ENCODE measurements around the gene PSMD5.

Gene PSMD5

DNA sequence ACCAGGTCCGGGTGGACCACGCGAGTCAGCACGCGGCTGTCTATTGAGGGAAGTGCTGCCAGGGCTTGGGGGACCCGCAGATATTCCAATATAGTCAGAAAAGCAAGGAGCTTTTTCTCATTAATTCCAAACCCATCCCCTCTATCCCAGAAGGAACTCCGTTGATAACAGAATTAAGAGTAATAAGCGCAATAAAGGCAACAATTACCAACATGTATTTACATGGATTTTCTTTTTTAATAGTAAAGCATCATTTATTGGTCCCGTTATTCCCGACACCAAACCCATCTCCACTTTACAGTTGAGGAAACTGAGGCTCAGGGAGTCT lies 26.6 kb upstream of the PSMD5 start:
- TF ChIP-seq SIN3A (IDR thresholded peaks at IDR 0.05; ENCODE audit: borderline replicate concordance, insufficient read depth, low read length): no peak
- TF ChIP-seq TAF1 (IDR thresholded peaks at IDR 0.05; ENCODE audit: borderline replicate concordance, insufficient read depth, low read length): no peak
- TF ChIP-seq POLR2AphosphoS5 (IDR thresholded peaks at IDR 0.05; ENCODE audit: low read depth, low read length): no peak
- TF ChIP-seq, protein P1, sequence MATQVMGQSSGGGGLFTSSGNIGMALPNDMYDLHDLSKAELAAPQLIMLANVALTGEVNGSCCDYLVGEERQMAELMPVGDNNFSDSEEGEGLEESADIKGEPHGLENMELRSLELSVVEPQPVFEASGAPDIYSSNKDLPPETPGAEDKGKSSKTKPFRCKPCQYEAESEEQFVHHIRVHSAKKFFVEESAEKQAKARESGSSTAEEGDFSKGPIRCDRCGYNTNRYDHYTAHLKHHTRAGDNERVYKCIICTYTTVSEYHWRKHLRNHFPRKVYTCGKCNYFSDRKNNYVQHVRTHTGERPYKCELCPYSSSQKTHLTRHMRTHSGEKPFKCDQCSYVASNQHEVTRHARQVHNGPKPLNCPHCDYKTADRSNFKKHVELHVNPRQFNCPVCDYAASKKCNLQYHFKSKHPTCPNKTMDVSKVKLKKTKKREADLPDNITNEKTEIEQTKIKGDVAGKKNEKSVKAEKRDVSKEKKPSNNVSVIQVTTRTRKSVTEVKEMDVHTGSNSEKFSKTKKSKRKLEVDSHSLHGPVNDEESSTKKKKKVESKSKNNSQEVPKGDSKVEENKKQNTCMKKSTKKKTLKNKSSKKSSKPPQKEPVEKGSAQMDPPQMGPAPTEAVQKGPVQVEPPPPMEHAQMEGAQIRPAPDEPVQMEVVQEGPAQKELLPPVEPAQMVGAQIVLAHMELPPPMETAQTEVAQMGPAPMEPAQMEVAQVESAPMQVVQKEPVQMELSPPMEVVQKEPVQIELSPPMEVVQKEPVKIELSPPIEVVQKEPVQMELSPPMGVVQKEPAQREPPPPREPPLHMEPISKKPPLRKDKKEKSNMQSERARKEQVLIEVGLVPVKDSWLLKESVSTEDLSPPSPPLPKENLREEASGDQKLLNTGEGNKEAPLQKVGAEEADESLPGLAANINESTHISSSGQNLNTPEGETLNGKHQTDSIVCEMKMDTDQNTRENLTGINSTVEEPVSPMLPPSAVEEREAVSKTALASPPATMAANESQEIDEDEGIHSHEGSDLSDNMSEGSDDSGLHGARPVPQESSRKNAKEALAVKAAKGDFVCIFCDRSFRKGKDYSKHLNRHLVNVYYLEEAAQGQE (IDR thresholded peaks at IDR 0.05; ENCODE audit: insufficient read depth in 1 of 2, low read depth in 2 of 2, low read length in 2 of 2): no peak
- TF ChIP-seq FOXP2 (optimal IDR thresholded peaks at IDR 0.05; ENCODE audit: borderline replicate concordance, extremely low read depth, extremely low read length, insufficient read depth): no peak

DNA sequence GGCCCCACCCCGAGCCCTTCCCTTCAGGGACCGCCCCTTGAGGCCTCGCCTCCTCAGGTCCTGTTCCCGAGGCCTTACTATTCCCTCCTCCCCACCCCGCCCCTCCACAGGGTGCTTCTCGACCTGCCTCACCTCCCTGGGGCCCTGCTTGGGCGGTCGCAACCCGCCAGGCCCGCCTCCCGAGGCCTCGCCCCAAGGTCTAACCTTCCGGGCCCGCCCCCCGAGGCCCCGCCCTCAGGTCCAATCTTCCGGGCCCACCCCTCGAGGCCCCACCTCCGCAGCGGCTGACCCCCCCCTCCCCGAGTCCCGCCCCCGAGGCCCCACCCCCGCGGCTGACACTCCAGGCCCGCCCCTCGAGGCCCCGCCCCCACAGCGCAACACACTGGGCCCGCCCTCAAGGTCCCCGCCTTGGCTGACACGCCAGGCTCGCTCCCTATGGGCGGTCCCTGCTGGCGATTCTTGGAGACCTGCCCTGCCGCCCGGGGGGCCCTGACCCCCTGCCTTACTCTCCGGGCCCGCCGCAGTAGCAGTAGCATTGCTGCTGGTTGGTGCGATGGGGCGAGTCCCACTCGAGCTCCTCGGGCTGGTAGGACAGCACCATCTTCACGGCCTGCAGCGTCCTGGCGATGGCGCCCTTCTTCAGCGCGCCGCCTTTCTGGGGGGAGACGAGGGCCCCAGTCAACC lies 26.1 kb upstream of the PSMD5 start:
- TF ChIP-seq FOXP2 (optimal IDR thresholded peaks at IDR 0.05; ENCODE audit: borderline replicate concordance, extremely low read depth, extremely low read length, insufficient read depth) (no peak), SIN3A (IDR thresholded peaks at IDR 0.05; ENCODE audit: borderline replicate concordance, insufficient read depth, low read length) (no peak), TAF1 (IDR thresholded peaks at IDR 0.05; ENCODE audit: borderline replicate concordance, insufficient read depth, low read length) (no peak), POLR2AphosphoS5 (IDR thresholded peaks at IDR 0.05; ENCODE audit: low read depth, low read length) (no peak)
- TF ChIP-seq, protein P1 (IDR thresholded peaks at IDR 0.05; ENCODE audit: insufficient read depth in 1 of 2, low read depth in 2 of 2, low read length in 2 of 2): no peak

DNA sequence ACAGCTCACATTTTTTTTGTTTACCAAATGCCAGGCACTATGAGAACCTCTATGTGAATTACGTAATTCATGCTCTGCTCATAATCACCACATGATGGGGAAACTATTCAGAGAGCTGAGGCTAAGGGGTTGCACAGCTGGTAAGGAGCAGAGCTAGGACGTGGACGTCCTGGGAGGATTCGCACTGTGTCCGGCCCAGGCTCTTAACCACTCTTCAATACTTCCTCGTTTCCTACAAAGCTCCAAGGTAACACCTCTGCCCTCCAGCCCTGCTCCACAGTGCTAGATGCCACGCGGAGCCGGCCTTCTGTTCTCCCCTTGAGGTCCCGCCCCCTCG lies 25.6 kb upstream of the PSMD5 start:
- TF ChIP-seq, protein P1 (IDR thresholded peaks at IDR 0.05; ENCODE audit: insufficient read depth in 1 of 2, low read depth in 2 of 2, low read length in 2 of 2): no peak
- TF ChIP-seq SIN3A (IDR thresholded peaks at IDR 0.05; ENCODE audit: borderline replicate concordance, insufficient read depth, low read length) (no peak), FOXP2 (optimal IDR thresholded peaks at IDR 0.05; ENCODE audit: borderline replicate concordance, extremely low read depth, extremely low read length, insufficient read depth) (no peak), POLR2AphosphoS5 (IDR thresholded peaks at IDR 0.05; ENCODE audit: low read depth, low read length) (no peak), TAF1 (IDR thresholded peaks at IDR 0.05; ENCODE audit: borderline replicate concordance, insufficient read depth, low read length) (no peak)

DNA sequence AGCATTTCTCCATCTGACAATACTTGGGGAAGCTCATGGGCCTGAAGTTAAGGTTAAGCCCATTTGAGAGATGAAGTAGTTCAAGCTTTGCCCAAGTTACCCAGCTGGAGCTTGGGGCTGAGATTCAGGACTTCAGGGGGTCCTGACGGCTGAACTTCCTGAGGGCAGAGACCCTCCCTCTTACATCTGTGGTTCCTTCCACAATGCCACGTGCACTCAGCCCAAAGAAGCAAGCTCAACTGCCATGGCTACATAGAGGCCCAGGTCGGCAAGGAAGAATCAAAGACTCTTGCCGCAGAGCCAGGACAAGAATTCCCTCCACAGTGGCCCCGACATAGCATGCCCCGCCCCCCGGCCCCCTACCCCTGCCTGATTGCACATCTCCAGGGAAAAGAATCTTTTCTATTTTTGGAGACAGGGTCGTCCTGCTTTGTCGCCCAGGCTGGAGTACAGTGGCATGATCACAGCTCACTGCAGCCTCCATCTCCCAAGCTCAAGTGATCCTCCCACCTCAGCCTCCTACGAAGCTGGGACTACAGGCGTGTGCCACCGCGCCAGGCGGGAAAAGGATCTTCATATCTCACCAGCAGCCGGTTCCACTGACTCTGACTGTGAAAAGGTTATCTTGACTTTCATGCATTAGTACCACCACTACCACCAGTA lies 25.1 kb upstream of the PSMD5 start:
- no peak for TF ChIP-seq FOXP2 (optimal IDR thresholded peaks at IDR 0.05; ENCODE audit: borderline replicate concordance, extremely low read depth, extremely low read length, insufficient read depth)
- TF ChIP-seq TAF1 (IDR thresholded peaks at IDR 0.05; ENCODE audit: borderline replicate concordance, insufficient read depth, low read length): no peak
- TF ChIP-seq SIN3A (IDR thresholded peaks at IDR 0.05; ENCODE audit: borderline replicate concordance, insufficient read depth, low read length): no peak
- TF ChIP-seq, protein P1 (IDR thresholded peaks at IDR 0.05; ENCODE audit: insufficient read depth in 1 of 2, low read depth in 2 of 2, low read length in 2 of 2): no peak
- no peak for TF ChIP-seq POLR2AphosphoS5 (IDR thresholded peaks at IDR 0.05; ENCODE audit: low read depth, low read length)

All from PFSK-1 (cell line).